HCT116 (cell line): ENCODE data around the gene ATP6V0A1. TPM values are rescaled to one million over a fixed set of nuclear protein-coding genes. Genes with fewer than 3 reads are reported as not detected.

Source experiments
- ATAC-seq: fragments of 200-7000 bp; cut with Tn5 transposase; 2 replicates; pipeline ENCODE4 v1.9.1; 2020; ENCODE audit warnings: mild to moderate bottlenecking, moderate library complexity
- BruUV-seq: library from RNA; stranded (reverse); fragments of 400-500 nt; replicated peaks from 2 replicates; lab custom pipeline; 2021; lab: Mats Ljungman, UMichigan
- CTCF ChIA-PET: fragments of 300-600 bp; sonication (Branson Sonifier 250); formaldehyde crosslinking; loops from one replicate; lab custom pipeline; 2021; ENCODE audit warnings: antibody characterized with exemption; lab: Charles Lee
- POLR2A ChIA-PET: fragments of 300-600, 350-600 bp; sonication (Branson Sonifier 250); formaldehyde crosslinking; loops from one replicate; lab custom pipeline; 2021; ENCODE audit warnings: antibody characterized with exemption; lab: Charles Lee
- RAD21 ChIA-PET, 2 experiments: fragments of 300-600 bp; sonication (Branson Sonifier 250); formaldehyde crosslinking; loops; one replicate each; lab custom pipeline; 2023; ENCODE audit warnings: low total read pairs in 2 of 2; ENCODE audit not compliant: uncharacterized antibody in 2 of 2, unreplicated experiment in 2 of 2, low non-redundant PET in 1 of 2; lab: Charles Lee
- DNase-seq: peaks from one replicate; pipeline ENCODE4 v3.0.0-alpha.2; 2010; ENCODE audit warnings: low read depth, low spot score
- H2AFZ ChIP-seq: fragments of 200-600 bp; shearing (Covaris generic), sonication (generic); 2 replicates; pipeline ENCODE4 v1.6.1; 2017; ENCODE audit warnings: low read depth, mixed run types, mixed read lengths, antibody characterized with exemption, low read length; ENCODE audit not compliant: poor library complexity, severe bottlenecking
- H3K27ac ChIP-seq: 2 replicates; pipeline ENCODE4 v1.5.1; 2012; ENCODE audit warnings: low read depth, low read length
- H3K27me3 ChIP-seq: fragments of 200-600 bp; sonication (generic); 2 replicates; pipeline ENCODE4 v1.6.1; 2016; ENCODE audit warnings: mixed run types, low read length, mixed read lengths; ENCODE audit not compliant: insufficient read depth
- H3K36me3 ChIP-seq, 2 experiments: fragments of 200-500 bp in 1 of 2; fragments of 200-600 bp in 1 of 2; sonication (Bioruptor generic) in 1 of 2; sonication (generic) in 1 of 2; 2 replicates each; pipeline versions ENCODE4 v1.5.1 to v1.6.1; 2014 to 2016; ENCODE audit warnings: low read length in 2 of 2, inconsistent platforms in 1 of 2, mixed read lengths in 1 of 2, mixed run types in 1 of 2; ENCODE audit not compliant: insufficient read depth in 2 of 2, control insufficient read depth in 1 of 2
- H3K4me1 ChIP-seq, 2 experiments: fragments of 200-600 bp in 1 of 2; sonication (generic) in 1 of 2; 2 replicates each; pipeline versions ENCODE4 v1.5.1 to v1.6.1; 2012 to 2017; ENCODE audit warnings: low read length in 2 of 2, inconsistent platforms in 1 of 2, mild to moderate bottlenecking in 1 of 2, mixed read lengths in 1 of 2, mixed run types in 1 of 2, moderate library complexity in 1 of 2; ENCODE audit not compliant: insufficient read depth in 2 of 2, control insufficient read depth in 1 of 2
- H3K4me2 ChIP-seq: fragments of 200-600 bp; sonication (generic); 2 replicates; pipeline ENCODE4 v1.6.1; 2017; ENCODE audit warnings: mixed run types, low read length, mixed read lengths
- H3K4me3 ChIP-seq, 2 experiments: fragments of 200-600 bp in 1 of 2; sonication (generic) in 1 of 2; replicated peaks in 1 of 2; 2 replicates each; pipeline ENCODE4 v1.5.1; 2011 to 2016; ENCODE audit warnings: low read length in 2 of 2, control low read depth in 1 of 2, low read depth in 1 of 2, mild to moderate bottlenecking in 1 of 2, mixed read lengths in 1 of 2, mixed run types in 1 of 2
- H3K79me2 ChIP-seq: fragments of 200-600 bp; sonication (generic); 2 replicates; pipeline ENCODE4 v1.6.1; 2017; ENCODE audit warnings: mild to moderate bottlenecking, mixed run types, low read length, moderate library complexity, mixed read lengths; ENCODE audit not compliant: insufficient read depth
- H3K9ac ChIP-seq: fragments of 200-600 bp; sonication (generic); 2 replicates; pipeline ENCODE4 v1.6.1; 2016; ENCODE audit warnings: low read length, mixed read lengths
- H3K9me2 ChIP-seq: fragments of 200-600 bp; sonication (generic), shearing (Covaris generic); 2 replicates; pipeline ENCODE4 v1.6.1; 2017; ENCODE audit warnings: mixed run types, mild to moderate bottlenecking, moderate library complexity; ENCODE audit not compliant: insufficient read depth
- H3K9me3 ChIP-seq, 2 experiments: fragments of 200-500 bp in 1 of 2; fragments of 200-600 bp in 1 of 2; sonication (Bioruptor generic) in 1 of 2; sonication (generic) in 1 of 2; 2 replicates each; pipeline ENCODE4 v1.6.1; 2014 to 2017; ENCODE audit warnings: low read length in 2 of 2, mixed read lengths in 2 of 2, inconsistent platforms in 1 of 2, low read depth in 1 of 2, mild to moderate bottlenecking in 1 of 2, mixed run types in 1 of 2, moderate library complexity in 1 of 2; ENCODE audit not compliant: control insufficient read depth in 1 of 2, insufficient read depth in 1 of 2
- H4K20me1 ChIP-seq: fragments of 200-600 bp; sonication (generic), shearing (Covaris generic); 2 replicates; pipeline ENCODE4 v1.6.1; 2017; ENCODE audit warnings: mixed run types, mild to moderate bottlenecking, moderate library complexity; ENCODE audit not compliant: insufficient read depth
- EGR1 ChIP-seq: IDR thresholded peaks from 2 replicates; pipeline ENCODE4 v1.6.1; 2012; ENCODE audit warnings: low read depth
- EZH2 ChIP-seq: fragments of 200-600 bp; sonication (generic); IDR thresholded peaks from 2 replicates; pipeline ENCODE4 v1.6.1; 2017; ENCODE audit warnings: antibody characterized with exemption, mixed run types
- POLR2A ChIP-seq: IDR thresholded peaks from 2 replicates; pipeline ENCODE4 v1.7.0; 2011; ENCODE audit warnings: borderline replicate concordance; ENCODE audit not compliant: insufficient read depth, insufficient read length; ENCODE audit errors: extremely low read depth
- ZBTB33 ChIP-seq: IDR thresholded peaks from 2 replicates; pipeline ENCODE4 v1.6.1; 2011; ENCODE audit warnings: mild to moderate bottlenecking, low read length, moderate library complexity; ENCODE audit not compliant: insufficient replicate concordance; ENCODE audit errors: extremely low read depth
- ZFX ChIP-seq: fragments of 450-650 bp; IDR thresholded peaks from 2 replicates; pipeline ENCODE4 v1.6.1; 2017
- intact Hi-C: fragments of 100-400 bp; cut with micrococcal nuclease; formaldehyde crosslinking; loops from 2 replicates; pipeline ENCODE4 v1.10.0; 2022
- total RNA-seq: library from RNA; stranded (reverse); gene quantifications from one replicate; pipeline ENCODE4 v1.2.1, GENCODE V29; 2021; ENCODE audit not compliant: unreplicated experiment

Gene ATP6V0A1
- total RNA-seq, 1 experiment from 2014 or later = 65.2 TPM

GRCh38 chr17:42566883-42567573 is 108.3 kb downstream of the ATP6V0A1 start, which contains the start of gene MLX (continued):
- TF ChIP-seq ZBTB33 (peak; percentile 14), ZFX (no peak; the same call in 1 of the 2 replicates), EGR1 (no peak), POLR2A (no peak)
- TF ChIP-seq, all 23 proteins: peak for 6

- intact Hi-C loops = no loop called here
- Histone ChIP-seq H3K36me3 (peaks cover 50 to 68% of the 10 kb centered on the region in 2 experiments), H3K79me2 (peaks cover 60% of the 10 kb centered on the region), H2AFZ (no peak overlapping the region), H3K4me2 (peak overlapping the region; percentile 99), H3K27me3 (no peaks in the 10 kb centered on the region), H3K4me3 (no peak overlapping the region), H3K4me1 (peaks cover 15 to 37% of the 10 kb centered on the region in 2 experiments), H3K9me3 (no peaks in the 10 kb centered on the region), H4K20me1 (peaks cover 7% of the 10 kb centered on the region; the same call in 1 of the 2 replicates), H3K27ac (peak overlapping the region; percentile 16; the same call in 1 of the 2 replicates), H3K9me2 (no peaks in the 10 kb centered on the region), H3K9ac (no peak overlapping the region)
- ChIA-PET RAD21 (no interaction called here), CTCF (interaction anchor here (1.4 to 1.9 kb wide), 2 partner anchors 8 to 10 kb away, joined by 5 read pairs; partner anchors contain the start of gene PSMC3IP), POLR2A (interaction anchor here (1.2 kb wide), 2 partner anchors 8 to 10 kb away, joined by 3 to 7 read pairs; partner anchors contain the start of gene PSMC3IP)
- TF ChIP-seq EZH2 (no peak), EGR1 (no peak)
- no TSS peak for BruUV-seq
- ATAC-seq (no peak), DNase-seq (no peak)
Observed at GRCh38 chr17:42568341-42569111, 109.8 kb downstream of the ATP6V0A1 start.
